Left ventricle myocardium superior (tissue), 1 donor: Measurements from ENCODE around the gene FGFR3. TPM values are rescaled to one million over a fixed set of nuclear protein-coding genes. Genes with fewer than 3 reads are reported as not detected.
A peak's percentile ranks its signal among the peaks of the same experiment; 100 is the strongest.
"Not testable (repeated sequence)": the region's sequence is repeated elsewhere in the genome, so short reads cannot be mapped to it uniquely, and the experiment has no call there.

ENCODE experiments used
- ATAC-seq: fragments of 200-7000 bp; cut with Tn5 transposase; one replicate; pipeline ENCODE4 v1.9.1; 2020; ENCODE audit warnings: mild to moderate bottlenecking, moderate library complexity
- DNase-seq: peaks from one replicate; pipeline ENCODE4 v3.0.0-alpha.2; 2020
- intact Hi-C: fragments of 100-400 bp; cut with micrococcal nuclease; formaldehyde crosslinking; loops from one replicate; pipeline ENCODE4 v1.11.0; 2022
- total RNA-seq: library from RNA; stranded (reverse); fragmentation: NEBNext Ultra II Directional; extraction: Animal tissue kit (Norgen Biotek cat#: 25700); gene quantifications from one replicate; pipeline ENCODE4 v1.2.1, GENCODE V29; 2021
- donor health status: DM: no; HTN: yes; CAD: no; lungs with severe emphysema.

FGFR3 gene
- total RNA-seq, 1 donor from 2014 or later: 1.7 TPM

GRCh38 chr4:1844618-1845017, 51.5 kb downstream of the FGFR3 start:
- DNase-seq, intact Hi-C loops, ATAC-seq: not testable (repeated sequence)

GRCh38 chr4:1846580-1846979, 53.5 kb downstream of the FGFR3 start:
- intact Hi-C loops: no loop called here
- no peak for DNase-seq
- no peak for ATAC-seq

GRCh38 chr4:1850276-1850675, 57.2 kb downstream of the FGFR3 start:
- DNase-seq (no peak), ATAC-seq (no peak)
- intact Hi-C loops: no loop called here

DNA sequence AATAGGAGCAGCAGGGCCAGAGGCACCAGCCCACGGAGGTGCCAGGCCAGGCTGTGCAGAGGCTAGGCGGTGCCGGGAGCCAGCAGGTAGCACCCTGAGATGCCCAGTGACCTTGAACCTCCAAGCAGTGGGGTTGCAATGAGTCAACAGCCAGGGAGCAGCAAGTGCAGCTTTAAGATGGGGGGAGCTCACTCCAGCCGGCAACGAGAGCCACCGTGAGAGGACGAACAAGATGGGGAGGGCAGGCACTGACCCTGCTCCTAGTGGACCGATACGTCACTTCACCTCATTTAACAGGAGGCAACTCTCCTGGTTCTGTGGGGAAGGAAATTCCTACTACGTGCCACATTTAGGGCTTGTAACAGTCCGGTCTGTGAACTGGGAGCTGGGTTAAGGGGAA, 58.1 kb downstream of the FGFR3 start:
- intact Hi-C loops: no loop called here
- ATAC-seq (peak; percentile 22), DNase-seq (no peak)

DNA sequence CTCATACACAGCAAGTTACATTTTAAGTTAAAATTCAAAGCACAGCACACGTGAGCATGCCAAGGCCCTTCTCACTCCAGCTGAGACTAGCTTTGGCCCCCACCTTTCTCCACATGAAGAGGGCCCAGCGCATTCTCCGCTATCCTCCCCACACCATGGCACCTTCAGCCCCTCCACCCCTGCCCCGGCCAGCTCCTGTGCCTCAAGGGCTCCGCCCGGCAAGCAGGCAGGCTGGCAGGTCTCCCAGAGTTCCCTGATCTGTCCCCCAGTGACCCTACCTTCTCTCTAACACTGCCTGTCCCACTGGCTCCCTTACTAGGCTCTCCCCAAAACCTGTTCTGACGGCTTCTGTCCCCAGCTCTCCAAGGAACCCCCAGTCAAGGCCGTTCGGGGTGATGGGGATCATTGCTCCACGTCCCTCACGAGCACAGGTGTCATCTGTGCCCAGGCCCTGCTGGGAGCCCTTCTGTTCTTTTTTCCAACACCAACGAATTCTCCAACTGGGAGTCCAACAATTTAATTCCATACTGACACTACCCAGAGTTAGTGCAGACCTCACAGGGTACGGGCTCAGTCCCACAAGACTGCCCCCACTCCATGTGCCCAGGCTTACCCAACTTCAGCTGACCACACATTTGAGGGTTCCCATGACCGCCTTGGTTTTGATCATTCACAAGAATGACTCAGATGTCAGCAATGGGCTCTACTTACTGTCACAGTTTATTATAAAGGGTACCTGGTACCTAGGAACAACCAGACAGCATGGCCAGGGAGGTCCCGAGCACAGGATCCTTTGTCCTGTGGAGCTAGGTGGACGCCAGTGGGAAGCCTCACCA, 58.7 kb downstream of the FGFR3 start:
- peak; percentile 80 for DNase-seq
- ATAC-seq: peak; percentile 42
- intact Hi-C loops: no loop called here

- ATAC-seq (no peak), DNase-seq (no peak)
- intact Hi-C loops: no loop called here
These were observed 60.0 kb downstream of the FGFR3 start for GRCh38 chr4:1852904-1853623.

- ATAC-seq: no peak
- no peak for DNase-seq
- intact Hi-C loops: no loop called here
These were observed 61.7 kb downstream of the FGFR3 start for GRCh38 chr4:1854752-1855151.

DNA sequence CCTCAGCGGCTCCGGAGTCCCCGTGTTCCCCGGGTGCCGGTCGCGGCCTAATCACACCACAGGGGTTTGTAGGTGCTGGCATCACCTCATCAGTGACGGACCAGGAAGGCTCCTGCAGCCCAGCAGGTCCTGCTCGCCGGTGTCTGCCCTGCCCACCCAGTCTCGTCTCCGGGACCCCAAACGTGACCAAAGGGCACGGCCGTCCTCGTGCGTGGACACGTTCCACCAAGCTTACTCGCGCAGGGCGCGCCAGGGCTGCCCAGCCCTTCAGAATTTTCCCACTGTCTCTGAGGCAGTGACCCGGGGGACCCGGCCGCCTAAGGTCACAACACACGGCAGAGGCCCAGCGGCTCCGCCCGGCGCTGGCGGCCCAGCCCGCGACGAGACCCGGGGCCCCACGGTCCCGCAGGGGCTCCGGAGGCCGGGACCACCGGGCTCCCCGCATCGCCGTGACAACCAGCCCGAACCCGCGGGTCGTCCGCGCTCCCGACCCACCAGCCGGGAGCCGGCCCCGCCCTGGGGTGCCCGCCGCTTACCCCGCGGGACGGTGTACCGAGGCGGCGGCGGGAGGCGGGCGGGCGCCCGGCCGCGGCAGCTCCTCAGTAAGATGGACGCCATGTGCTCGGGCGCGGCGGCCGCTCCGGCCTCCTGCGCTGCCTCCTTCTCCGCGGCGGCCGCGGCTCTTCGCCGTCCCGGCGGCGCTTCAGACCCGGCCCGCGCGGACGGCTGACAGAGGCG, 62.4 kb downstream of the FGFR3 start:
- peak; percentile 13 for ATAC-seq
- intact Hi-C loops: no loop called here
- DNase-seq: peak; percentile 68

DNA sequence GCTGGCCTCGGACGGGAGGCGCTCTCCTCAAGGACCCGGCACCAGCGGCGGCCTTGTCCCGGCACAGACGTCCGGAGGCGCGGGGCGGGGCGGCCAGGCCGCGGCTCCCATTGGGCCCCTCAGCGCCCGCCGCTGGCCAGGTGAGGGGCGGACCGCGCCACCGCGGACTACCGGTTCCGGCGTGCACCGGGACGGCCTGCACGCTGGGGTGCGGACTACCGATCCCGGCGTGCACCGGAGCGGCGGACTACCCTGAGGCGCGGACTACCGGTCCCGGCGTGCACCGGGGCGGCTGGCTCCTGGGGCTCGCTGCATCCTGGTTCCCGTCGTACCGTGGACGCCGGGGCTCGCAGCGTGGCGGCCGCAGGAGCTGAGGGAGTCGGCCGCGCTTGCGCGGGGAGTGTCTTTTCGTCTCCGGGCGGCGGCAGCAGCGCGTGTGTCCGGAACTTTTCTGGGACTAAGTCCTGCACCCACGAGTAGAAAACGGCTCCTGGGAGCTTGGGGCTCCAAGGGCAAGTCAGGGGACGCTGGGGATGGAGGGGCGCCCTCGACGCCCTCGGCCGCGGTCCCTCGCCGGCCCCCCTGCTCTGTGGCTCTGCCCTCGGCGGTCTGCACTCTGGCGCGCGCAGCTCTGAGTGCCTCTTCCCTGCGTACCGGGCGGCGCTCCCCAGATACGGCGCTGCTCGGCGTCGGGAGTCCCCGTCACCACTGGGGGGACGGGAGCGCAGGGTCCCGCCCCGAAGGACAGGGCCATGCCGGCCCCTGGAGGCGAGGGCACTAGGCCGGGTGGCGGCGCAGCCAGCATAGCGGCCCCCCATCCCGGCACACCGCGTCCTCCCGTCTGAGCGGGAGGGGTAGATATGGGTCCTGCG, 63.2 kb downstream of the FGFR3 start, which contains the start of gene LETM1:
TSS of gene LETM1 (minus strand) at position 86 of the 872 bp plus-strand sequence. CDS start 206 bp downstream, outside the sequence.
- ATAC-seq: peak; percentile 96
- intact Hi-C loops: no loop called here

DNA sequence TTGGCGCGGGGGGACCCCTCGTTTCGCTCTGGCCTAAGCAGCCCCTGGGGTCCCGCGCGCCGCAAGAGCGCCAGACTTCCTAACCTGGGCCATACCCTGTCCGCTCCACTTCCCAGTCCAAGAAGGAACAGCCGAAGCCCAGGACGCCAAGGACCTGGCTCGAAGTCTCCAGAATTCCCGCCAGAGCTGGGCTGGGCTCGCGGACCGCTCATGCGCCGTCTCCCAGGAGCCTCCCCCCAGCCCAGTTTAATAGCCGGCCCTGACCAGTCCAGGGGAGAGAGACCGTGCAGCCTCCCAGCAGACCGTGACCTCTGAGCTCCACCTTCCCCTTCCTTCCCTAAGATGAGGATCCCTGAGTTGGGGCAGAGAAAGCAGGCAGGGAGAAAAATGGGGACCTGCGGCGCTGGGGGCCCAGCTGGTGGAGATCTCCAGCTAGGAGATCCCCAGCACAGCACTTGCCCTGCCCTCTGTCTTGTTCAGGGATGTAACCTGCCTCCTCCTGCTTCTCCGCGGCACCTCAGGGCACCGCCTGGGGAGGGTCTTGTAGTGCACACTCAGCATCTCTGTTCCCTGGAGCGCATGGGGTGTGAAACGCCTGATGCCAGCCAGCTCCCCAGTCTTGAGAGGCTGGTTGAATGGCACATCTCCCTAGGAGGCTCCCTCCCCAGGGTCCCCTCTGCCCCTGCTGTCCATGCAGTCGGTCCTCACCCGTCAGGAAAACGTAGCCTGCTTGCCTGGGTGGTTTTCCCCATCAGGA, 64.0 kb downstream of the FGFR3 start:
- intact Hi-C loops: no loop called here
- ATAC-seq: peak; percentile 21
- DNase-seq: peak; percentile 56

More for the DNA sequence above, 63.2 kb downstream of the FGFR3 start, which contains the start of gene LETM1:
- DNase-seq: peak; percentile 98

- DNase-seq (no peak), ATAC-seq (no peak)
- intact Hi-C loops: no loop called here
These were observed 64.8 kb downstream of the FGFR3 start for GRCh38 chr4:1857931-1858330.

Other genes starting within 250 kb of the FGFR3 start
- 1.3 TPM for gene FAM53A, start 109.0 kb upstream of the FGFR3 start, total RNA-seq
- gene SLBP, start 81.0 kb upstream of the FGFR3 start, total RNA-seq: 14.3 TPM
- gene TMEM129, start 72.0 kb upstream of the FGFR3 start, total RNA-seq: 31.2 TPM
- gene TACC3, start 71.8 kb upstream of the FGFR3 start, total RNA-seq: 6.4 TPM
- gene LETM1, start 62.9 kb downstream of the FGFR3 start, total RNA-seq: 46.2 TPM
- 45.3 TPM for gene NSD2, start 78.1 kb downstream of the FGFR3 start, total RNA-seq
- 10.0 TPM for gene NELFA, start 215.7 kb downstream of the FGFR3 start, total RNA-seq